Measurements from ENCODE around the gene PPP1R13B.
A peak's percentile ranks its signal among the peaks of the same experiment; 100 is the strongest.

Gene PPP1R13B

GRCh38 chr14:103712633-103713247 is 134.6 kb downstream of the PPP1R13B start:
- H3K27me3 ChIP-seq (replicated peaks; ENCODE audit: control insufficient read depth, insufficient read depth, low read length), result no peaks in the 10 kb centered on the region
- H3K4me1 ChIP-seq (ENCODE audit: control insufficient read depth, insufficient read depth, low read length), result peaks cover 19% of the 10 kb centered on the region
- H3K4me3 ChIP-seq (ENCODE audit: low read length), result no peak overlapping the region
- no peak for DNase-seq (ENCODE audit: low read depth)
- H3K9ac ChIP-seq (ENCODE audit: low read length), result no peak overlapping the region
- H3K9me3 ChIP-seq (ENCODE audit: control insufficient read depth, low read length), result no peaks in the 10 kb centered on the region
- H3K36me3 ChIP-seq (ENCODE audit: control insufficient read depth, insufficient read depth, low read length, severe bottlenecking), result peaks cover 15% of the 10 kb centered on the region

GRCh38 chr14:103711516-103712431 is 135.6 kb downstream of the PPP1R13B start:
- peaks cover 14% of the 10 kb centered on the region for H3K4me1 ChIP-seq (ENCODE audit: control insufficient read depth, insufficient read depth, low read length)
- no peaks in the 10 kb centered on the region for H3K9me3 ChIP-seq (ENCODE audit: control insufficient read depth, low read length)
- no peaks in the 10 kb centered on the region for H3K27me3 ChIP-seq (replicated peaks; ENCODE audit: control insufficient read depth, insufficient read depth, low read length)
- peak overlapping the region; percentile 6 for H3K9ac ChIP-seq (ENCODE audit: low read length)
- DNase-seq (ENCODE audit: low read depth), result no peak
- H3K36me3 ChIP-seq (ENCODE audit: control insufficient read depth, insufficient read depth, low read length, severe bottlenecking), result peaks cover 15% of the 10 kb centered on the region
- no peak overlapping the region for H3K4me3 ChIP-seq (ENCODE audit: low read length)

GRCh38 chr14:103710771-103711377 is 136.5 kb downstream of the PPP1R13B start:
- Histone ChIP-seq H3K4me1 (ENCODE audit: control insufficient read depth, insufficient read depth, low read length) (peaks cover 9% of the 10 kb centered on the region), H3K36me3 (ENCODE audit: control insufficient read depth, insufficient read depth, low read length, severe bottlenecking) (peaks cover 23% of the 10 kb centered on the region), H3K9me3 (ENCODE audit: control insufficient read depth, low read length) (no peaks in the 10 kb centered on the region), H3K4me3 (ENCODE audit: low read length) (no peak overlapping the region), H3K9ac (ENCODE audit: low read length) (no peak overlapping the region), H3K27me3 (replicated peaks; ENCODE audit: control insufficient read depth, insufficient read depth, low read length) (no peaks in the 10 kb centered on the region)
- no peak for DNase-seq (ENCODE audit: low read depth)

GRCh38 chr14:103709814-103710213 is 137.6 kb downstream of the PPP1R13B start:
- H3K27me3 ChIP-seq (replicated peaks; ENCODE audit: control insufficient read depth, insufficient read depth, low read length), result no peaks in the 10 kb centered on the region
- DNase-seq (ENCODE audit: low read depth), result no peak
- H3K4me3 ChIP-seq (ENCODE audit: low read length), result no peak overlapping the region
- no peak overlapping the region for H3K9ac ChIP-seq (ENCODE audit: low read length)
- H3K36me3 ChIP-seq (ENCODE audit: control insufficient read depth, insufficient read depth, low read length, severe bottlenecking), result peaks cover 25% of the 10 kb centered on the region
- H3K9me3 ChIP-seq (ENCODE audit: control insufficient read depth, low read length), result no peaks in the 10 kb centered on the region
- peaks cover 9% of the 10 kb centered on the region for H3K4me1 ChIP-seq (ENCODE audit: control insufficient read depth, insufficient read depth, low read length)

GRCh38 chr14:103708750-103709187 is 138.6 kb downstream of the PPP1R13B start:
- DNase-seq (ENCODE audit: low read depth), result no peak
- Histone ChIP-seq H3K36me3 (ENCODE audit: control insufficient read depth, insufficient read depth, low read length, severe bottlenecking) (peaks cover 29% of the 10 kb centered on the region), H3K4me3 (ENCODE audit: low read length) (no peak overlapping the region), H3K9ac (ENCODE audit: low read length) (no peak overlapping the region), H3K27me3 (replicated peaks; ENCODE audit: control insufficient read depth, insufficient read depth, low read length) (no peaks in the 10 kb centered on the region), H3K9me3 (ENCODE audit: control insufficient read depth, low read length) (no peaks in the 10 kb centered on the region), H3K4me1 (ENCODE audit: control insufficient read depth, insufficient read depth, low read length) (peaks cover 5% of the 10 kb centered on the region)

GRCh38 chr14:103707329-103708263 is 139.8 kb downstream of the PPP1R13B start:
- Histone ChIP-seq H3K9me3 (ENCODE audit: control insufficient read depth, low read length) (no peaks in the 10 kb centered on the region), H3K36me3 (ENCODE audit: control insufficient read depth, insufficient read depth, low read length, severe bottlenecking) (peaks cover 41% of the 10 kb centered on the region)
- no peak for DNase-seq (ENCODE audit: low read depth)

GRCh38 chr14:103706551-103707328 is 140.6 kb downstream of the PPP1R13B start:
- no peak overlapping the region for H3K4me3 ChIP-seq (ENCODE audit: low read length)
- peaks cover 49% of the 10 kb centered on the region for H3K36me3 ChIP-seq (ENCODE audit: control insufficient read depth, insufficient read depth, low read length, severe bottlenecking)
- H3K9ac ChIP-seq (ENCODE audit: low read length), result no peak overlapping the region
- H3K27me3 ChIP-seq (replicated peaks; ENCODE audit: control insufficient read depth, insufficient read depth, low read length), result no peaks in the 10 kb centered on the region
- peaks cover 5% of the 10 kb centered on the region for H3K4me1 ChIP-seq (ENCODE audit: control insufficient read depth, insufficient read depth, low read length)
- no peak for DNase-seq (ENCODE audit: low read depth)
- H3K9me3 ChIP-seq (ENCODE audit: control insufficient read depth, low read length), result no peaks in the 10 kb centered on the region

More at GRCh38 chr14:103707329-103708263, 139.8 kb downstream of the PPP1R13B start:
- no peaks in the 10 kb centered on the region for H3K27me3 ChIP-seq (replicated peaks; ENCODE audit: control insufficient read depth, insufficient read depth, low read length)
- H3K9ac ChIP-seq (ENCODE audit: low read length), result no peak overlapping the region
- no peak overlapping the region for H3K4me3 ChIP-seq (ENCODE audit: low read length)
- peaks cover 5% of the 10 kb centered on the region for H3K4me1 ChIP-seq (ENCODE audit: control insufficient read depth, insufficient read depth, low read length)

- Histone ChIP-seq H3K4me1 (ENCODE audit: control insufficient read depth, insufficient read depth, low read length) (peaks cover 5% of the 10 kb centered on the region), H3K4me3 (ENCODE audit: low read length) (no peak overlapping the region), H3K9ac (ENCODE audit: low read length) (no peak overlapping the region), H3K36me3 (ENCODE audit: control insufficient read depth, insufficient read depth, low read length, severe bottlenecking) (peaks cover 55% of the 10 kb centered on the region), H3K27me3 (replicated peaks; ENCODE audit: control insufficient read depth, insufficient read depth, low read length) (no peaks in the 10 kb centered on the region), H3K9me3 (ENCODE audit: control insufficient read depth, low read length) (no peaks in the 10 kb centered on the region)
- no peak for DNase-seq (ENCODE audit: low read depth)
These were observed 141.7 kb downstream of the PPP1R13B start for GRCh38 chr14:103705504-103706284.

- Histone ChIP-seq H3K4me1 (ENCODE audit: control insufficient read depth, insufficient read depth, low read length) (peaks cover 11% of the 10 kb centered on the region), H3K36me3 (ENCODE audit: control insufficient read depth, insufficient read depth, low read length, severe bottlenecking) (peaks cover 57% of the 10 kb centered on the region), H3K27me3 (replicated peaks; ENCODE audit: control insufficient read depth, insufficient read depth, low read length) (no peaks in the 10 kb centered on the region), H3K4me3 (ENCODE audit: low read length) (no peak overlapping the region), H3K9ac (ENCODE audit: low read length) (no peak overlapping the region), H3K9me3 (ENCODE audit: control insufficient read depth, low read length) (no peaks in the 10 kb centered on the region)
- DNase-seq (ENCODE audit: low read depth), result no peak
These were observed 142.3 kb downstream of the PPP1R13B start for GRCh38 chr14:103705118-103705503.

Data from adipocyte (in vitro differentiated cells).